GM12878 (cell line): ENCODE results near the gene ZBTB3.

Source experiments
- CTCF ChIP-seq, 3 experiments: IDR thresholded peaks in 2 of 3; conservative IDR thresholded peaks in 1 of 3; 2 replicates each; pipeline ENCODE4 v1.5.1; 2011; ENCODE audit warnings: low read depth in 3 of 3, low read length in 3 of 3, mild to moderate bottlenecking in 3 of 3, control low read depth in 2 of 3, moderate library complexity in 2 of 3, inconsistent platforms in 1 of 3, mixed read lengths in 1 of 3; ENCODE audit not compliant: control insufficient read depth in 2 of 3, insufficient read depth in 1 of 3; ENCODE audit errors: extremely low read depth in 1 of 3
- EZH2 ChIP-seq: IDR thresholded peaks from 2 replicates; pipeline ENCODE4 v1.6.1; 2012; ENCODE audit warnings: low read depth, mild to moderate bottlenecking, control low read depth, inconsistent platforms, low read length, borderline replicate concordance; ENCODE audit not compliant: control insufficient read depth
- HDAC6 ChIP-seq: fragments of 200-600 bp; sonication (generic); IDR thresholded peaks from one replicate; pipeline ENCODE4 v1.8.0; 2017; ENCODE audit warnings: antibody characterized with exemption; ENCODE audit not compliant: unreplicated experiment
- HSF1 ChIP-seq: fragments of 150-350 bp; IDR thresholded peaks from 2 replicates; pipeline ENCODE4 v1.6.1; 2014; ENCODE audit warnings: mild to moderate bottlenecking, low read depth, low read length
- POLR2A ChIP-seq: IDR thresholded peaks from 2 replicates; pipeline ENCODE4 v1.6.1; 2011; ENCODE audit warnings: low read depth, mild to moderate bottlenecking, low read length

DNA sequence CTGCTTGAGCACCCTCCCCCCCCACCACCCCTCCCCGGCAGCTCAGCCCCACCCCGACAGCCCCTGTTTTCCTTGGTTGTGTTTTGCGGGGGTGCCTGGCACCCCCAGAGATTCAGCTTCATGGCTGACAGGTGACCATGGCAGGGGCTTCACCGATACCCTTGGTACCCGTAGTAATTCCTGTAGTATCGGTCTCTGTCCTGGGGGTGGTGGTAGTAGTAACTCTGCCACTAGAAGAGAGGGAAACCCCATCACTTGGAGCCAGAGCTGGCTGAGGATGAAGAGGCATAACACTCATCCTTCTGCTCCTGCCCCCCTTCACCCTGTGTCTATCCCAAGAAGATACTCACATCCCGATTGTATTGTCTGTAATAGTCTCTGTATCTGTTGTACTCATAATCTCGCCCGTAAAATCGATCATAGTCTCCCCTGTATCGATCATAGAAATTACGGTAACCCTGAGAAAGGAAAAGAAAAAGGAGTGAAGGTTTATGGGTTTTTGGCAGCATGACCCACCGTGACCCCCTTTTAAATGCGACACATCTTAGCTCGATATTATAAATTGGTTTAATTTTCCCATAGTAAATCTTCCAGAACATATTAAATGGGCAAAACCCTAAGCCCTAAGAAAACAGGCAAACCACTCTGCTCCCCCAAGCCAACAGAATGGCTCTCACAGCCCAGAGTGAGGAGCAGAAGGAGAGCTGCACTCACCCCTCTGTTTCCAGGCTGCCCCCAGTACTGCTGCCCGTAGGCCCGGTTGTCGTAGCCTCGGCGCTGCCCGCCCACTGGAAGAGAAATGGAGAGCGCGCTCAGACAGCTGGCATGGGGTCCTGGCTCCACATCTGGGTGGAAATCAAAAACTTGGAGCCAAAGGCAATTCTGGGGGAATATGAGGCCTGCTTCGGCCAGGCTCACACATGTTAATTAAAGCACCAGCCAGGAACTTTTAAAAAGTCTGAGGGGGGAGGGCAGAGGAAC is 38.5 kb downstream of the ZBTB3 start:
- TF ChIP-seq CTCF (IDR thresholded peaks at IDR 0.05 in 2 of 3, conservative IDR thresholded peaks at IDR 0.05 in 1 of 3; ENCODE audit: control insufficient read depth in 2 of 3, extremely low read depth in 1 of 3, insufficient read depth in 1 of 3, low read depth in 3 of 3, low read length in 3 of 3): no peak
- TF ChIP-seq EZH2: no peak
- TF ChIP-seq HDAC6: no peak
- TF ChIP-seq HSF1: no peak
- TF ChIP-seq POLR2A: no peak
